DMS53 treated with DMSO at 0.1 percent for 48 hours (cell line): ENCODE data around the gene KLHDC9.

Experiments
- DNase-seq: peaks from one replicate; lab custom pipeline; 2025; ENCODE audit not compliant: unreplicated experiment; lab: John Stamatoyannopoulos, UW

KLHDC9 gene

GRCh38 chr1:161128591-161129420 lies 30.6 kb downstream of the KLHDC9 start:
- no peak for DNase-seq

GRCh38 chr1:161130266-161130665 lies 32.1 kb downstream of the KLHDC9 start:
- no peak for DNase-seq

GRCh38 chr1:161131523-161132409 lies 33.6 kb downstream of the KLHDC9 start:
- no peak for DNase-seq

- DNase-seq = peak; percentile 96
Observed at GRCh38 chr1:161132410-161133219, 34.5 kb downstream of the KLHDC9 start, which contains the start of gene DEDD. TSS of gene DEDD (minus strand) at chr1:161132667. CDS start at chr1:161124462, 8,205 bp downstream.

GRCh38 chr1:161133220-161133740 lies 35.1 kb downstream of the KLHDC9 start:
- DNase-seq = no peak

- DNase-seq = no peak
Observed at GRCh38 chr1:161137881-161138280, 39.7 kb downstream of the KLHDC9 start.

GRCh38 chr1:161138431-161138830 lies 40.3 kb downstream of the KLHDC9 start:
- no peak for DNase-seq

GRCh38 chr1:161139766-161140165 lies 41.6 kb downstream of the KLHDC9 start:
- DNase-seq = peak; percentile 22

GRCh38 chr1:161140755-161141400 lies 42.7 kb downstream of the KLHDC9 start:
- DNase-seq = no peak

- DNase-seq = no peak
Observed at GRCh38 chr1:161145832-161146231, 47.7 kb downstream of the KLHDC9 start.
